ENCODE measurements around the gene RPP40. TPM values are rescaled to one million over a fixed set of nuclear protein-coding genes. Genes with fewer than 3 reads are reported as not detected.
A peak's percentile ranks its signal among the peaks of the same experiment; 100 is the strongest.
"Not testable (repeated sequence)": the region's sequence is repeated elsewhere in the genome, so short reads cannot be mapped to it uniquely, and the experiment has no call there.

RPP40 gene
- total RNA-seq, 1 experiment from 2014 or later: 25.9 TPM

DNA sequence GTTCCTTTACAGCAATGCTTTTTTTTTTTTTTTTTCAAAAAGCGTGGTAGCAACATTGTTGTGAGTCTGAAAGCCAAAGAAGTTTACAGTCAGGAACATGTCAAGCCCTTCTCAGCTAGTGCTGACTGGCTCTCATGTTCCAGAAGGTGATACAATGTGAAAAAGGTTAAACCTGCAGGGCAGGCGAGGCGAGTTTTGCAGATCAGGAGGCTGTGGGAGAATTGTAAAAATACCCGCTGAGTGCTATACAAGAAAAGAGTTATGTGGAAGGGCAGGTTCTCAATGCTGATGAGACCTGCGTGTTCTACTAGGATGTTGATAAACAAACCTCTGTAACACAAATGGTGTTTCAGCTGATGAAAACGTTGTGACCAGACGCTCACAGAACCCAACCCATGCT lies 30.9 kb upstream of the RPP40 start:
- H3K27ac ChIP-seq (ENCODE audit: low read length): no peak overlapping the region
- ChIA-PET CTCF (no interaction called here), POLR2A (no interaction called here)
- H3K9me3 ChIP-seq (ENCODE audit: control insufficient read depth, insufficient read depth, low read depth, low read length): no peaks in the 10 kb centered on the region
- in situ Hi-C loops (cut with HindIII; ENCODE audit: low pct_unique_long_range_greater_than_20kb, low sequenced_read_pairs) (no loop called here), intact Hi-C loops (cut with micrococcal nuclease; ENCODE audit: unreplicated experiment) (loop anchor here (10.0 kb wide), 1 partner anchor 580 kb away; no protein-coding TSS in a partner anchor)
- BruUV-seq (replicated peaks): no TSS peak
- H3K36me3 ChIP-seq (ENCODE audit: control insufficient read depth, insufficient read depth, low read length): no peaks in the 10 kb centered on the region
- no peaks in the 10 kb centered on the region; the same call in 1 of the 2 replicates for H3K4me1 ChIP-seq (ENCODE audit: control insufficient read depth, insufficient read depth, low read length)
- DNase-seq (ENCODE audit: low read depth, low spot score) (no peak), ATAC-seq (no peak)
- H3K4me3 ChIP-seq (ENCODE audit: low read depth in 2 of 2, low read length in 2 of 2): no peak overlapping the region
- TF ChIP-seq POLR2AphosphoS5 (IDR thresholded peaks at IDR 0.05; ENCODE audit: low read depth, low read length) (no peak), TCF7L2 (IDR thresholded peaks at IDR 0.05; ENCODE audit: low read depth, low read length) (no peak), SIN3A (IDR thresholded peaks at IDR 0.05; ENCODE audit: borderline replicate concordance, insufficient read depth, low read depth, low read length) (no peak)
- TF ChIP-seq, protein P1, sequence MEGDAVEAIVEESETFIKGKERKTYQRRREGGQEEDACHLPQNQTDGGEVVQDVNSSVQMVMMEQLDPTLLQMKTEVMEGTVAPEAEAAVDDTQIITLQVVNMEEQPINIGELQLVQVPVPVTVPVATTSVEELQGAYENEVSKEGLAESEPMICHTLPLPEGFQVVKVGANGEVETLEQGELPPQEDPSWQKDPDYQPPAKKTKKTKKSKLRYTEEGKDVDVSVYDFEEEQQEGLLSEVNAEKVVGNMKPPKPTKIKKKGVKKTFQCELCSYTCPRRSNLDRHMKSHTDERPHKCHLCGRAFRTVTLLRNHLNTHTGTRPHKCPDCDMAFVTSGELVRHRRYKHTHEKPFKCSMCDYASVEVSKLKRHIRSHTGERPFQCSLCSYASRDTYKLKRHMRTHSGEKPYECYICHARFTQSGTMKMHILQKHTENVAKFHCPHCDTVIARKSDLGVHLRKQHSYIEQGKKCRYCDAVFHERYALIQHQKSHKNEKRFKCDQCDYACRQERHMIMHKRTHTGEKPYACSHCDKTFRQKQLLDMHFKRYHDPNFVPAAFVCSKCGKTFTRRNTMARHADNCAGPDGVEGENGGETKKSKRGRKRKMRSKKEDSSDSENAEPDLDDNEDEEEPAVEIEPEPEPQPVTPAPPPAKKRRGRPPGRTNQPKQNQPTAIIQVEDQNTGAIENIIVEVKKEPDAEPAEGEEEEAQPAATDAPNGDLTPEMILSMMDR (IDR thresholded peaks at IDR 0.05): no peak
- TF ChIP-seq, protein P2, sequence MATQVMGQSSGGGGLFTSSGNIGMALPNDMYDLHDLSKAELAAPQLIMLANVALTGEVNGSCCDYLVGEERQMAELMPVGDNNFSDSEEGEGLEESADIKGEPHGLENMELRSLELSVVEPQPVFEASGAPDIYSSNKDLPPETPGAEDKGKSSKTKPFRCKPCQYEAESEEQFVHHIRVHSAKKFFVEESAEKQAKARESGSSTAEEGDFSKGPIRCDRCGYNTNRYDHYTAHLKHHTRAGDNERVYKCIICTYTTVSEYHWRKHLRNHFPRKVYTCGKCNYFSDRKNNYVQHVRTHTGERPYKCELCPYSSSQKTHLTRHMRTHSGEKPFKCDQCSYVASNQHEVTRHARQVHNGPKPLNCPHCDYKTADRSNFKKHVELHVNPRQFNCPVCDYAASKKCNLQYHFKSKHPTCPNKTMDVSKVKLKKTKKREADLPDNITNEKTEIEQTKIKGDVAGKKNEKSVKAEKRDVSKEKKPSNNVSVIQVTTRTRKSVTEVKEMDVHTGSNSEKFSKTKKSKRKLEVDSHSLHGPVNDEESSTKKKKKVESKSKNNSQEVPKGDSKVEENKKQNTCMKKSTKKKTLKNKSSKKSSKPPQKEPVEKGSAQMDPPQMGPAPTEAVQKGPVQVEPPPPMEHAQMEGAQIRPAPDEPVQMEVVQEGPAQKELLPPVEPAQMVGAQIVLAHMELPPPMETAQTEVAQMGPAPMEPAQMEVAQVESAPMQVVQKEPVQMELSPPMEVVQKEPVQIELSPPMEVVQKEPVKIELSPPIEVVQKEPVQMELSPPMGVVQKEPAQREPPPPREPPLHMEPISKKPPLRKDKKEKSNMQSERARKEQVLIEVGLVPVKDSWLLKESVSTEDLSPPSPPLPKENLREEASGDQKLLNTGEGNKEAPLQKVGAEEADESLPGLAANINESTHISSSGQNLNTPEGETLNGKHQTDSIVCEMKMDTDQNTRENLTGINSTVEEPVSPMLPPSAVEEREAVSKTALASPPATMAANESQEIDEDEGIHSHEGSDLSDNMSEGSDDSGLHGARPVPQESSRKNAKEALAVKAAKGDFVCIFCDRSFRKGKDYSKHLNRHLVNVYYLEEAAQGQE (IDR thresholded peaks at IDR 0.05; ENCODE audit: insufficient read depth in 1 of 2, low read depth in 2 of 2, low read length in 1 of 2): no peak
- H3K27me3 ChIP-seq (ENCODE audit: control insufficient read depth, insufficient read depth, low read length): no peaks in the 10 kb centered on the region

DNA sequence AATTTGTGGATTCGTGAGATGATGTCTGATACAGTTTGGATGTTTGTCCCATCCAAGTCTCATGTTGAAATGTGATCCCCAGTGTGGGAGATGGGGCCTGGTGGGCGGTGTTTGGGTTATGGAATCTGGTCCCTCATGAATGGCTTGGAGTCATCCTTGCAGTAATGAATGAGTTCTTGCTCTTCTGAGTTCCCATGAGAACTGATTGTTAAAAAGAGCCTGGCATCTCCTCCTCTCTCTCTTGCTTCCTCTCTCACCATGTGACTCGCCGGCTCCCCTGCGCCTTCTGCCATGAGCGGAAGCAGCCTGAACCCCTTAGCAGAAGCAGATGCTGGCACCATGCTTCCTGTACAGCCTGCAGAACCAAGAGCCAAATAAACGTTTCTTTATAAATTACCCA lies 30.5 kb upstream of the RPP40 start:
- no peaks in the 10 kb centered on the region for H3K27me3 ChIP-seq (ENCODE audit: control insufficient read depth, insufficient read depth, low read length)
- H3K4me3 ChIP-seq (ENCODE audit: low read depth in 2 of 2, low read length in 2 of 2): no peak overlapping the region
- intact Hi-C loops (cut with micrococcal nuclease; ENCODE audit: unreplicated experiment) (loop anchor here (10.0 kb wide), 1 partner anchor 580 kb away; no protein-coding TSS in a partner anchor), in situ Hi-C loops (cut with HindIII; ENCODE audit: low pct_unique_long_range_greater_than_20kb, low sequenced_read_pairs) (no loop called here)
- DNase-seq (ENCODE audit: low read depth, low spot score) (no peak), ATAC-seq (no peak)
- no peaks in the 10 kb centered on the region; the same call in 1 of the 2 replicates for H3K4me1 ChIP-seq (ENCODE audit: control insufficient read depth, insufficient read depth, low read length)
- TF ChIP-seq POLR2AphosphoS5 (IDR thresholded peaks at IDR 0.05; ENCODE audit: low read depth, low read length) (no peak), TCF7L2 (IDR thresholded peaks at IDR 0.05; ENCODE audit: low read depth, low read length) (no peak), SIN3A (IDR thresholded peaks at IDR 0.05; ENCODE audit: borderline replicate concordance, insufficient read depth, low read depth, low read length) (no peak)
- TF ChIP-seq, protein P2 (IDR thresholded peaks at IDR 0.05; ENCODE audit: insufficient read depth in 1 of 2, low read depth in 2 of 2, low read length in 1 of 2): no peak
- TF ChIP-seq, protein P1 (IDR thresholded peaks at IDR 0.05): no peak
- ChIA-PET CTCF (no interaction called here), POLR2A (no interaction called here)
- no TSS peak for BruUV-seq (replicated peaks)
- H3K27ac ChIP-seq (ENCODE audit: low read length): no peak overlapping the region
- no peaks in the 10 kb centered on the region for H3K9me3 ChIP-seq (ENCODE audit: control insufficient read depth, insufficient read depth, low read depth, low read length)
- no peaks in the 10 kb centered on the region for H3K36me3 ChIP-seq (ENCODE audit: control insufficient read depth, insufficient read depth, low read length)

DNA sequence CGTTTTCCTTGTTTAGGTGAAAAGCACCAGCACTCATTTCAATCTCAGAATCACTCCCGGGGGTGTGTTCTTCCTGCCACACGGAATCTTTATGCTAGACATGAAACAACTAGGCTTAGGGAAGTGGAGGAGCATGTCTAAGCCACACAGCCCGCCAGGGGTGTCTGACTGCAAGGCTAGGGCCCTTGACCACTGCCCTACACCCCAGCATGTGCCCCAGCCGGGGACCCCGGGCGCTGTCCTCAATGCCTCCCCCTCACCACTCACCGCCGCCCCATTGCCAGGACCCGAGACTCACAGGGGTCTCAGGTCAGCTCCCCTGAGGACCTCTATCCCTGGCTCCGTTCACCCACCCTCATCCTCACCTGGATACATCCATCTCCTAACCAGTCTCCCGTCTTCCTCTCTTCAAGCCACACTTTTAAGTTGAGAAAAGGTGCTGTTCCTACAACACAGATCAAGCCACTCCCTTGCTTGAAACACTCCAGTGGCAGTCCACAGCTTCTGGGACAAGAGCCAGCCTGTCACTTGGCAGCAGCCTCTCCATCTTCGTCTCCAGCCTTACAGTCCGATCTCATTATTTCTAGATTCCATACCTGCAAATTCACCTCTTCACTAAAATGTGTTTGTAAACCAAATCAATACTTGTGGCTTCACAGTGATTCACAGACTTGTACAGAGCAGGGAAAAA lies 29.5 kb upstream of the RPP40 start:
- H3K4me1 ChIP-seq (ENCODE audit: control insufficient read depth, insufficient read depth, low read length); POLR2A ChIA-PET; in situ Hi-C loops (cut with HindIII; ENCODE audit: low pct_unique_long_range_greater_than_20kb, low sequenced_read_pairs); H3K27me3 ChIP-seq (ENCODE audit: control insufficient read depth, insufficient read depth, low read length); BruUV-seq (replicated peaks); DNase-seq (ENCODE audit: low read depth, low spot score); H3K27ac ChIP-seq (ENCODE audit: low read length); H3K36me3 ChIP-seq (ENCODE audit: control insufficient read depth, insufficient read depth, low read length); H3K9me3 ChIP-seq (ENCODE audit: control insufficient read depth, insufficient read depth, low read depth, low read length): not testable (repeated sequence)
- CTCF ChIA-PET: interaction anchor here (0.6 kb wide), 1 partner anchor 110 kb away, joined by 3 read pairs; no protein-coding TSS in a partner anchor
- peak overlapping the region in 1 of 2 experiments; percentile 43; a peak in 2 of 4 replicates for H3K4me3 ChIP-seq (ENCODE audit: low read depth in 2 of 2, low read length in 2 of 2)
- ATAC-seq: peak; percentile 32; the same call in 1 of the 2 replicates
- intact Hi-C loops (cut with micrococcal nuclease; ENCODE audit: unreplicated experiment): loop anchor here (10.0 kb wide), 1 partner anchor 579 kb away; no protein-coding TSS in a partner anchor

All from Panc1 (cell line).